Femur (tissue), 1 donor: ENCODE data around the gene NFAM1.

Experiments
- DNase-seq: peaks from one replicate; pipeline ENCODE4 v3.0.0-alpha.2; 2017

The NFAM1 gene

GRCh38 chr22:42414021-42414420 is 18.2 kb downstream of the NFAM1 start:
- DNase-seq, result no peak

GRCh38 chr22:42412744-42413333 is 19.4 kb downstream of the NFAM1 start:
- peak; percentile 50 for DNase-seq

- DNase-seq, result no peak
Measured at GRCh38 chr22:42410708-42411107, 21.5 kb downstream of the NFAM1 start.

- no peak for DNase-seq
Measured at GRCh38 chr22:42408810-42409529, 23.2 kb downstream of the NFAM1 start.

- DNase-seq, result no peak
Measured at GRCh38 chr22:42408276-42408675, 23.9 kb downstream of the NFAM1 start.

GRCh38 chr22:42404266-42404665 is 27.9 kb downstream of the NFAM1 start:
- no peak for DNase-seq

GRCh38 chr22:42401535-42402334 is 30.5 kb downstream of the NFAM1 start:
- DNase-seq, result no peak

GRCh38 chr22:42400811-42401534 is 31.2 kb downstream of the NFAM1 start:
- DNase-seq, result no peak

GRCh38 chr22:42399315-42400271 is 32.6 kb downstream of the NFAM1 start:
- DNase-seq, result no peak

- peak; percentile 53 for DNase-seq
Measured at GRCh38 chr22:42397332-42398249, 34.6 kb downstream of the NFAM1 start.

GRCh38 chr22:42396621-42397331 is 35.4 kb downstream of the NFAM1 start:
- no peak for DNase-seq

- no peak for DNase-seq
Measured at GRCh38 chr22:42389143-42389542, 43.1 kb downstream of the NFAM1 start.

GRCh38 chr22:42388130-42388797 is 43.9 kb downstream of the NFAM1 start:
- peak; percentile 75 for DNase-seq

- no peak for DNase-seq
Measured at GRCh38 chr22:42387631-42388030, 44.6 kb downstream of the NFAM1 start.

GRCh38 chr22:42385696-42386095 is 46.5 kb downstream of the NFAM1 start:
- no peak for DNase-seq

- DNase-seq, result no peak
Measured at GRCh38 chr22:42384506-42384905, 47.7 kb downstream of the NFAM1 start.

- no peak for DNase-seq
Measured at GRCh38 chr22:42383851-42384417, 48.3 kb downstream of the NFAM1 start.

GRCh38 chr22:42383287-42383686 is 48.9 kb downstream of the NFAM1 start:
- DNase-seq, result no peak
